Smooth muscle cell (in vitro differentiated cells): ENCODE results near the gene SIPA1. TPM values are rescaled to one million over a fixed set of nuclear protein-coding genes. Genes with fewer than 3 reads are reported as not detected.

Source experiments
- DNase-seq: peaks from one replicate; lab custom pipeline; 2025; ENCODE audit not compliant: unreplicated experiment; lab: John Stamatoyannopoulos, UW
- H2AFZ ChIP-seq: fragments of 200-600 bp; sonication (generic); 2 replicates; pipeline ENCODE4 v1.6.0; 2016; ENCODE audit warnings: antibody characterized with exemption, low read depth, mild to moderate bottlenecking
- H3F3A ChIP-seq: fragments of 200-600 bp; sonication (generic); 2 replicates; pipeline ENCODE4 v1.6.0; 2017; ENCODE audit warnings: antibody characterized with exemption, low read depth
- H3K27ac ChIP-seq: fragments of 200-600 bp; sonication (generic); 2 replicates; pipeline ENCODE4 v1.5.1; 2016; ENCODE audit warnings: low read depth, mild to moderate bottlenecking
- H3K27me3 ChIP-seq: fragments of 200-600 bp; sonication (generic); 2 replicates; pipeline ENCODE4 v1.6.1; 2016; ENCODE audit warnings: low read depth, mild to moderate bottlenecking
- H3K36me3 ChIP-seq: fragments of 200-600 bp; sonication (generic); 2 replicates; pipeline ENCODE4 v1.5.1; 2016; ENCODE audit warnings: low read depth
- H3K4me1 ChIP-seq: fragments of 200-600 bp; sonication (generic); 2 replicates; pipeline ENCODE4 v1.5.1; 2016; ENCODE audit warnings: low read depth
- H3K4me2 ChIP-seq: fragments of 200-600 bp; sonication (generic); 2 replicates; pipeline ENCODE4 v1.6.0; 2016; ENCODE audit warnings: mild to moderate bottlenecking
- H3K4me3 ChIP-seq: fragments of 200-600 bp; sonication (generic); 2 replicates; pipeline ENCODE4 v1.5.1; 2016; ENCODE audit warnings: mild to moderate bottlenecking
- H3K79me2 ChIP-seq: fragments of 200-600 bp; sonication (generic); 2 replicates; pipeline ENCODE4 v1.6.0; 2016; ENCODE audit warnings: low read depth, mild to moderate bottlenecking
- H3K9ac ChIP-seq: fragments of 200-600 bp; sonication (generic); 2 replicates; pipeline ENCODE4 v1.6.0; 2016; ENCODE audit warnings: low read depth
- H3K9me3 ChIP-seq: fragments of 200-600 bp; sonication (generic); replicated peaks from 2 replicates; pipeline ENCODE4 v1.5.1; 2016; ENCODE audit warnings: low read depth
- H4K20me1 ChIP-seq: fragments of 200-600 bp; sonication (generic); 2 replicates; pipeline ENCODE4 v1.6.0; 2016; ENCODE audit warnings: low read depth
- WGBS: methylation state at CpG from one replicate; pipeline ENCODE4 v1.1.7; 2016; ENCODE audit warnings: low lambda C conversion rate; 5-methylcytosine and 5-hydroxymethylcytosine counted together
- polyA plus RNA-seq: library from polyadenylated mRNA; unstranded; fragments of >200 nt; fragmentation: Nextera tagmentation; extraction: Ambion mirVana; gene quantifications from 2 replicates; pipeline ENCODE4 v1.2.1, GENCODE V29; 2016
- total RNA-seq: library from RNA; depleted of rRNA; stranded (reverse); fragments of >200 nt; gene quantifications from 2 replicates; pipeline ENCODE4 v1.2.3, GENCODE V29; 2014
- TF ChIP-seq, protein P1 (sequence below): fragments of 200-600 bp; sonication (generic); IDR thresholded peaks from 2 replicates; pipeline ENCODE4 v1.5.1; 2017; ENCODE audit warnings: borderline replicate concordance, mild to moderate bottlenecking, antibody characterized with exemption; ENCODE audit not compliant: insufficient read depth, poor library complexity, severe bottlenecking

The SIPA1 gene
- total and polyA plus RNA-seq, 2 experiments from 2014 or later = 9.8 to 67.6 TPM

- H3K27ac ChIP-seq = no peak overlapping the region
- H3K4me2 ChIP-seq = no peak overlapping the region
- no peaks in the 10 kb centered on the region for H3K9me3 ChIP-seq
- peaks cover 7% of the 10 kb centered on the region for H3K79me2 ChIP-seq
- DNase-seq = no peak
- no peak overlapping the region for H3K4me3 ChIP-seq
- no peaks in the 10 kb centered on the region for H3K27me3 ChIP-seq
- peaks cover 5% of the 10 kb centered on the region for H3K36me3 ChIP-seq
- peaks cover 14% of the 10 kb centered on the region for H4K20me1 ChIP-seq
- TF ChIP-seq, protein P1, sequence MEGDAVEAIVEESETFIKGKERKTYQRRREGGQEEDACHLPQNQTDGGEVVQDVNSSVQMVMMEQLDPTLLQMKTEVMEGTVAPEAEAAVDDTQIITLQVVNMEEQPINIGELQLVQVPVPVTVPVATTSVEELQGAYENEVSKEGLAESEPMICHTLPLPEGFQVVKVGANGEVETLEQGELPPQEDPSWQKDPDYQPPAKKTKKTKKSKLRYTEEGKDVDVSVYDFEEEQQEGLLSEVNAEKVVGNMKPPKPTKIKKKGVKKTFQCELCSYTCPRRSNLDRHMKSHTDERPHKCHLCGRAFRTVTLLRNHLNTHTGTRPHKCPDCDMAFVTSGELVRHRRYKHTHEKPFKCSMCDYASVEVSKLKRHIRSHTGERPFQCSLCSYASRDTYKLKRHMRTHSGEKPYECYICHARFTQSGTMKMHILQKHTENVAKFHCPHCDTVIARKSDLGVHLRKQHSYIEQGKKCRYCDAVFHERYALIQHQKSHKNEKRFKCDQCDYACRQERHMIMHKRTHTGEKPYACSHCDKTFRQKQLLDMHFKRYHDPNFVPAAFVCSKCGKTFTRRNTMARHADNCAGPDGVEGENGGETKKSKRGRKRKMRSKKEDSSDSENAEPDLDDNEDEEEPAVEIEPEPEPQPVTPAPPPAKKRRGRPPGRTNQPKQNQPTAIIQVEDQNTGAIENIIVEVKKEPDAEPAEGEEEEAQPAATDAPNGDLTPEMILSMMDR = no peak
- WGBS = 96% methylated on average over 14 of the region's 16 CpGs
- peaks cover 11% of the 10 kb centered on the region for H3K4me1 ChIP-seq
- H3K9ac ChIP-seq = no peak overlapping the region
- H3F3A ChIP-seq = peaks cover 26% of the 10 kb centered on the region
- H2AFZ ChIP-seq = no peak overlapping the region
These were observed 17.9 kb downstream of the SIPA1 start for GRCh38 chr11:65655570-65656332.

DNA sequence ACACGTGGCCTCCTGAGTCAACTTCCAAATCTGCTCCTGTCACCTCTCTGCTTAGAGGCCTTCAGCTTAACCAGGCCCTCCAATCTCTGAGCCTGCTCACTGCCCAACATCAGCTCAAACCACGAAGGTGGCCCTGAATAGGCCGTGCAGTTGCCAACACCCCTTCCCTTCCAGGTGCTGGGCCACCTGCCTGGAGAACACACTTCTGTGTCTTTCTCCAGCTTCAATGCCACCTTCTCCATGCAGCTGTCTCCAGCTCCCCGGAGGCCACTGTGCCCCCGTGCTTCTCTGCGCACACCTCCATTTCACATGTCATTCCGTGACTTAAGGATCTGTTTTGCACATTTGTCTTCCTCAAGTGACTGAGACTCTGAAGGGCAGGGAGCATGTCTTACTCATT lies 19.5 kb downstream of the SIPA1 start:
- H3K27me3 ChIP-seq = no peaks in the 10 kb centered on the region
- peaks cover 17% of the 10 kb centered on the region for H4K20me1 ChIP-seq
- no peak overlapping the region for H2AFZ ChIP-seq
- H3K4me2 ChIP-seq = no peak overlapping the region
- no peak for DNase-seq
- no peak overlapping the region for H3K4me3 ChIP-seq
- peaks cover 18% of the 10 kb centered on the region for H3F3A ChIP-seq
- no peak overlapping the region for H3K9ac ChIP-seq
- H3K4me1 ChIP-seq = peaks cover 23% of the 10 kb centered on the region
- peaks cover 24% of the 10 kb centered on the region for H3K79me2 ChIP-seq
- WGBS = 96% methylated on average over 7 of the region's 7 CpGs
- no peaks in the 10 kb centered on the region for H3K9me3 ChIP-seq
- TF ChIP-seq, protein P1 = no peak
- H3K36me3 ChIP-seq = peaks cover 5% of the 10 kb centered on the region
- H3K27ac ChIP-seq = no peak overlapping the region

DNA sequence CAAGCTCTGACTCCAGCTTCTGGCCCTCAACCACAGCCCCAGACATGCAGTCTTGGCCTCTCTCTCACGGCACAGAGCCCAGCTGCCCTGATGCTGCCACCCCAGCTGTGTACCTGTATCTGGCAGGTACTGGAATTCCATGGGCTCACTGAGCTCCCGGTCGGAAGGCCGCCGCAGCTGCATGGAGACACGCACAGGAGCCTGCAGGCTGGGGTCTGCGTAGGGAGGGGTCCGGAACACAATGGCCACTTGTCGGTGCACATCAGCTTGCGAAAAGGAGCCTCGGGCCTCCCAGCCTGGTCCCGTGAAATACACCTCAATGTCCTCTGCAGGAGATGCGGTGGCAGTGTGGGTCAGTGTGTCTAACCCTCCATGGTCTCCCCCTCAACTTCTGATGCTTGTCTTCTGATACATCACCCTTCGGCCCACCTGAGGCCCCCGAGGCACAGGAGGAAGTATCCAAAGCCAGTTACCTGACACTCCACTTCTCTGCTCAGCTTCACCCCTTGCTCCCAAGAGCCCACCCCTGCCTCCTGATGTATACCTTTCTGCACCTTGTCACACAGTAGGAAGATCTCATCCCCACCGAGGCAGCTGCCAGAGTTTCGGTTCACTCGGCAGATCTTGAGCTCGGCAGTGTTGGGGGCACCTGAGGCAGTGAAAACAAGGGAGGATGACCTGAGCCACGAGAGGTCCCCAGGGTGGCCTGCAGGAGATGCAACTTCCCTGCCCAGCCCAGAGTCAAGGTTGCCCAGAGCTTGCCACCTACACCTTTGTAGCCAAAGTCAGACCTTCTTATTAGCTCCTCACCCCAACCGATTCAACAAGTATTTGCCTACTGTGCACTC lies 20.5 kb downstream of the SIPA1 start:
- Histone ChIP-seq H3K27me3 (no peaks in the 10 kb centered on the region), H3K9ac (no peak overlapping the region), H2AFZ (no peak overlapping the region), H3K79me2 (peaks cover 26% of the 10 kb centered on the region), H3F3A (peaks cover 18% of the 10 kb centered on the region), H3K27ac (no peak overlapping the region), H3K4me1 (peaks cover 18% of the 10 kb centered on the region), H3K4me2 (no peak overlapping the region), H3K4me3 (no peak overlapping the region), H3K9me3 (no peaks in the 10 kb centered on the region), H4K20me1 (peaks cover 17% of the 10 kb centered on the region), H3K36me3 (peaks cover 5% of the 10 kb centered on the region)
- TF ChIP-seq, protein P1 = no peak
- DNase-seq = no peak
- 97% methylated on average over 21 of the region's 21 CpGs for WGBS
